GM12878 (cell line): ENCODE results near the gene CELSR3. TPM values are rescaled to one million over a fixed set of nuclear protein-coding genes. Genes with fewer than 3 reads are reported as not detected.

Source experiments
- ATAC-seq: fragments of 200-7000 bp; cut with Tn5 transposase; 3 replicates; pipeline ENCODE4 v1.9.1; 2020; ENCODE audit warnings: mild to moderate bottlenecking, moderate library complexity
- BruUV-seq: library from RNA; stranded (reverse); fragments of 400-500 nt; replicated peaks from 2 replicates; lab custom pipeline; 2021; lab: Mats Ljungman, UMichigan
- CTCF ChIA-PET: fragments of 300-600 bp; sonication (Branson Sonifier 250); formaldehyde crosslinking; extraction: SDS; loops from one replicate; lab custom pipeline; 2021; ENCODE audit warnings: inconsistent platforms; lab: Yijun Ruan, JAX
- POLR2A ChIA-PET: fragments of 350-600 bp; formaldehyde crosslinking; extraction: SDS; loops from one replicate; lab custom pipeline; 2021; ENCODE audit warnings: inconsistent platforms; lab: Charles Lee
- RAD21 ChIA-PET: fragments of 300-600 bp; sonication (Branson Sonifier 250); formaldehyde crosslinking; loops from one replicate; lab custom pipeline; 2023; ENCODE audit warnings: antibody characterized with exemption; ENCODE audit not compliant: unreplicated experiment; lab: Charles Lee
- SMC1A ChIA-PET: fragments of 300-600 bp; sonication (Branson Sonifier 250); formaldehyde crosslinking; loops from one replicate; lab custom pipeline; 2023; ENCODE audit not compliant: unreplicated experiment, uncharacterized antibody; lab: Charles Lee
- DNase-seq: peaks from one replicate; pipeline ENCODE4 v3.0.0-alpha.2; 2011; ENCODE audit warnings: low read depth, low spot score
- FAIRE-seq: peaks from 3 replicates; lab custom pipeline; 2011; peaks lifted over from hg19 to GRCh38; lab: Jason Lieb, UNC
- H2AFZ ChIP-seq: 2 replicates; pipeline ENCODE4 v1.6.0; 2011; ENCODE audit warnings: low read depth, low read length, control low read depth; ENCODE audit not compliant: control insufficient read depth
- H3K27ac ChIP-seq: 2 replicates; pipeline ENCODE4 v1.5.1; 2011; ENCODE audit warnings: control low read depth; ENCODE audit not compliant: control insufficient read depth, insufficient read depth
- H3K27me3 ChIP-seq, 2 experiments: replicated peaks in 1 of 2; 2 replicates each; pipeline versions ENCODE4 v1.6.0 to v1.6.1; 2011; ENCODE audit warnings: low read length in 1 of 2; ENCODE audit not compliant: control insufficient read depth in 2 of 2, insufficient read depth in 2 of 2
- H3K36me3 ChIP-seq, 2 experiments: 2 replicates each; pipeline ENCODE4 v1.5.1; 2011; ENCODE audit warnings: low read length in 1 of 2; ENCODE audit not compliant: control insufficient read depth in 2 of 2, insufficient read depth in 2 of 2
- H3K4me1 ChIP-seq: 2 replicates; pipeline ENCODE4 v1.6.1; 2011; ENCODE audit warnings: mild to moderate bottlenecking, low read length, moderate library complexity, mixed read lengths; ENCODE audit not compliant: control insufficient read depth, insufficient read depth
- H3K4me2 ChIP-seq: 2 replicates; pipeline ENCODE4 v1.6.0; 2011; ENCODE audit warnings: control low read depth; ENCODE audit not compliant: control insufficient read depth, insufficient read depth
- H3K4me3 ChIP-seq: fragments of 200-600 bp; sonication (generic); 2 replicates; pipeline ENCODE4 v1.5.1; 2016
- H3K79me2 ChIP-seq: 2 replicates; pipeline ENCODE4 v1.6.0; 2011; ENCODE audit warnings: low read length; ENCODE audit not compliant: control insufficient read depth, insufficient read depth
- H3K9ac ChIP-seq: 2 replicates; pipeline ENCODE4 v1.8.0; 2011; ENCODE audit warnings: low read length, control low read depth, mixed read lengths; ENCODE audit not compliant: control insufficient read depth, insufficient read depth
- H3K9me3 ChIP-seq: replicated peaks from 3 replicates; pipeline ENCODE4 v1.5.1; 2011; ENCODE audit warnings: mild to moderate bottlenecking, low read length; ENCODE audit not compliant: control insufficient read depth, insufficient read depth
- H4K20me1 ChIP-seq: 2 replicates; pipeline ENCODE4 v1.6.0; 2011; ENCODE audit not compliant: control insufficient read depth, insufficient read depth
- ATF2 ChIP-seq: IDR thresholded peaks from 2 replicates; pipeline ENCODE4 v1.6.1; 2012; ENCODE audit warnings: low read length, inconsistent platforms
- BCL11A ChIP-seq: IDR thresholded peaks from 2 replicates; pipeline ENCODE4 v1.6.1; 2011; ENCODE audit warnings: low read depth, low read length
- CHD4 ChIP-seq: fragments of 200-600 bp; sonication (generic); IDR thresholded peaks from 2 replicates; pipeline ENCODE4 v1.6.1; 2016; ENCODE audit warnings: mild to moderate bottlenecking
- EP300 ChIP-seq, 2 experiments: fragments of 150-350 bp in 1 of 2; IDR thresholded peaks; 2 replicates each; pipeline ENCODE4 v1.6.1; 2011 to 2012; ENCODE audit warnings: low read depth in 2 of 2, low read length in 2 of 2, borderline replicate concordance in 1 of 2, improper control_type of control experiment in 1 of 2, inconsistent platforms in 1 of 2; ENCODE audit not compliant: control insufficient read depth in 1 of 2
- ESRRA ChIP-seq: IDR thresholded peaks from 2 replicates; pipeline ENCODE4 v1.6.1; 2012; ENCODE audit warnings: mild to moderate bottlenecking, low read length, improper control_type of control experiment
- FOXM1 ChIP-seq: IDR thresholded peaks from 2 replicates; pipeline ENCODE4 v1.6.1; 2012; ENCODE audit warnings: low read depth, mild to moderate bottlenecking, inconsistent platforms, low read length, moderate library complexity
- GABPA ChIP-seq: IDR thresholded peaks from 2 replicates; pipeline ENCODE4 v1.6.1; 2014; ENCODE audit warnings: antibody characterized with exemption, low read depth, mild to moderate bottlenecking, inconsistent platforms
- IRF4 ChIP-seq: IDR thresholded peaks from 2 replicates; pipeline ENCODE4 v1.6.1; 2011; ENCODE audit warnings: low read depth, low read length
- NFXL1 ChIP-seq: fragments of 450-650 bp; IDR thresholded peaks from 2 replicates; pipeline ENCODE4 v1.6.1; 2017; ENCODE audit warnings: antibody characterized with exemption, mild to moderate bottlenecking, borderline replicate concordance
- NR2F1 ChIP-seq: fragments of 450-650 bp; conservative IDR thresholded peaks from 2 replicates; pipeline ENCODE4 v1.6.1; 2017; ENCODE audit warnings: mild to moderate bottlenecking
- PAX8 ChIP-seq: fragments of 450-650 bp; IDR thresholded peaks from 2 replicates; pipeline ENCODE4 v1.6.1; 2017; ENCODE audit warnings: mild to moderate bottlenecking, moderate library complexity
- POLR2AphosphoS5 ChIP-seq: IDR thresholded peaks from 2 replicates; pipeline ENCODE4 v1.6.1; 2011; ENCODE audit warnings: mild to moderate bottlenecking, low read length, inconsistent platforms
- RBBP5 ChIP-seq: fragments of 200-600 bp; sonication (generic); conservative IDR thresholded peaks from 2 replicates; pipeline ENCODE4 v1.6.1; 2016
- SMAD1 ChIP-seq: fragments of 450-650 bp; IDR thresholded peaks from 2 replicates; pipeline ENCODE4 v1.6.1; 2018; ENCODE audit warnings: mild to moderate bottlenecking, low read depth; ENCODE audit not compliant: partially characterized antibody
- SMAD5 ChIP-seq: IDR thresholded peaks from 2 replicates; pipeline ENCODE4 v1.6.1; 2016; ENCODE audit warnings: antibody characterized with exemption, low read depth
- TCF12 ChIP-seq: IDR thresholded peaks from 2 replicates; pipeline ENCODE4 v1.6.1; 2011; ENCODE audit warnings: low read depth, mild to moderate bottlenecking, low read length
- YBX1 ChIP-seq: fragments of 450-650 bp; IDR thresholded peaks from 2 replicates; pipeline ENCODE4 v1.6.1; 2016; ENCODE audit warnings: antibody characterized with exemption
- ZNF207 ChIP-seq: fragments of 450-650 bp; IDR thresholded peaks from 2 replicates; pipeline ENCODE4 v1.6.1; 2014; ENCODE audit warnings: antibody characterized with exemption, mild to moderate bottlenecking, borderline replicate concordance
- ZNF592 ChIP-seq: fragments of 450-650 bp; IDR thresholded peaks from 2 replicates; pipeline ENCODE4 v1.6.1; 2017; ENCODE audit warnings: mild to moderate bottlenecking, moderate library complexity
- WGBS: methylation state at CpG from one replicate; pipeline ENCODE4 v1.1.6; 2016; ENCODE audit warnings: low lambda C conversion rate; ENCODE audit not compliant: insufficient replicate concordance, insufficient coverage; ENCODE audit errors: missing lambda C conversion rate; 5-methylcytosine and 5-hydroxymethylcytosine counted together
- in situ Hi-C: fragments of 300-500 bp; cut with MboI; formaldehyde crosslinking; loops from 9 replicates; pipeline ENCODE4 v1.14.3; 2018; ENCODE audit warnings: mixed read lengths
- intact Hi-C: fragments of 100-400 bp; cut with micrococcal nuclease; formaldehyde crosslinking; loops from one replicate; pipeline ENCODE4 v1.14.2; 2022; ENCODE audit not compliant: unreplicated experiment
- polyA plus RNA-seq, 11 experiments: library from polyadenylated mRNA; depleted of rRNA in 4 of 11; unstranded in 6 of 11; stranded (reverse) in 5 of 11; fragments of >200 nt; fragmentation: Nextera tagmentation in 4 of 11; fragmentation: Illumina TruSeq in 1 of 11; extraction: Ambion mirVana in 4 of 11; extraction: Trizol in 1 of 11; gene quantifications; 1 replicate in 1 of 11; 2 replicates in 10 of 11; pipeline versions ENCODE4 v1.2.1 to v1.2.3, GENCODE V29; 2011 to 2016; ENCODE audit warnings: inconsistent platforms in 2 of 11, missing spikeins in 2 of 11, low read depth in 1 of 11
- total RNA-seq, 4 experiments: library from RNA; depleted of rRNA in 3 of 4; stranded (reverse); fragments of >200 nt in 3 of 4; fragmentation: Illumina TruSeq in 1 of 4; extraction: Trizol in 1 of 4; gene quantifications; 2 replicates each; pipeline versions ENCODE4 v1.2.1 to v1.2.3, GENCODE V29; 2013 to 2021

CELSR3 gene
- total and polyA plus RNA-seq, 10 of the 15 experiments (the other 5 are each of a cell fraction or from before 2014, with no cell fraction given) = 0.08 to 1.6 (median 0.57) TPM

GRCh38 chr3:48685603-48686511 is 23.2 kb upstream of the CELSR3 start, which contains the start of gene NCKIPSD:
Gene NCKIPSD, minus strand, starts transcription at chr3:48685915. Its CDS starts 108 bp downstream, at chr3:48685807.
- in situ Hi-C loops = no loop called here
- peaks cover 8% of the 10 kb centered on the region; the same call in 1 of the 2 replicates for H3K4me1 ChIP-seq
- H3K27ac ChIP-seq = peak within 1 kb of the TSS; percentile 79
- H3K9ac ChIP-seq = peak within 1 kb of the TSS; percentile 91
- WGBS = 2% methylated on average over 71 of the region's 97 CpGs
- DNase-seq (peak; percentile 30), FAIRE-seq (peak; percentile 59), ATAC-seq (peak; percentile 91)
- POLR2A ChIA-PET = interaction anchor here (2.0 kb wide), 1 partner anchor 31 kb away, joined by 8 read pairs; the partner anchor contains the start of gene IP6K2
- peak within 1 kb of the TSS; percentile 99 for H3K4me3 ChIP-seq
- peaks cover 26% of the 10 kb centered on the region for H3K79me2 ChIP-seq
- H3K4me2 ChIP-seq = peak within 1 kb of the TSS; percentile 88
- H3K36me3 ChIP-seq = peaks cover 27 to 32% of the 10 kb centered on the region in 2 experiments
- intact Hi-C loops = loop anchor here (1.0 kb wide), 1 partner anchor 77 kb away; the partner anchor contains the start of gene UQCRC1
- H4K20me1 ChIP-seq = no peaks in the 10 kb centered on the region; the same call in 1 of the 2 replicates
- RAD21 ChIA-PET = interaction anchor here (1.0 to 1.3 kb wide), 2 partner anchors 265 to 285 kb away, joined by 3 to 4 read pairs; no protein-coding TSS in a partner anchor
- no peaks in the 10 kb centered on the region for H3K27me3 ChIP-seq
- no peaks in the 10 kb centered on the region for H3K9me3 ChIP-seq
- SMC1A ChIA-PET = interaction anchor here (1.0 to 1.7 kb wide), 2 partner anchors 54 to 285 kb away, joined by 4 to 8 read pairs; no protein-coding TSS in a partner anchor
- H2AFZ ChIP-seq = peak within 1 kb of the TSS; percentile 98
- CTCF ChIA-PET = interaction anchor here (0.6 to 2.3 kb wide), 19 partner anchors 10 to 443 kb away, joined by 3 to 7 read pairs (median 4); partner anchors contain the start of genes IMPDH2, IP6K2 and SLC26A6
- no TSS peak for BruUV-seq
- TF ChIP-seq ZNF207 = peak; percentile 76; the same call in 1 of the 2 replicates
- TF ChIP-seq TCF12 = 0 out of 2 replicates have a peak, but pooled peaks have one; percentile 10
- no peak for TF ChIP-seq BCL11A
- TF ChIP-seq IRF4 = no peak
- no peak for TF ChIP-seq PAX8
- TF ChIP-seq FOXM1 = no peak
- no peak for TF ChIP-seq ATF2
- TF ChIP-seq EP300 (IDR thresholded peaks at IDR 0.05; ENCODE audit: borderline replicate concordance in 1 of 2, control insufficient read depth in 1 of 2, low read depth in 2 of 2, low read length in 2 of 2) = 0 out of 4 replicates have a peak, but pooled peaks of 1 of the 2 experiments have one; percentile 11
- TF ChIP-seq ZNF592 = peak; percentile 75
- TF ChIP-seq SMAD1 = no peak
- TF ChIP-seq NFXL1 = no peak
- TF ChIP-seq SMAD5 = no peak
- TF ChIP-seq GABPA = no peak
- TF ChIP-seq POLR2AphosphoS5 = peak; percentile 65; the same call in 1 of the 2 replicates
- TF ChIP-seq YBX1 = no peak
- TF ChIP-seq ESRRA = no peak
- peak; percentile 73 for TF ChIP-seq NR2F1
- no peak for TF ChIP-seq CHD4
- TF ChIP-seq RBBP5 = no peak
